ENCODE measurements around the gene METTL26. TPM values are rescaled to one million over a fixed set of nuclear protein-coding genes. Genes with fewer than 3 reads are reported as not detected.
A peak's percentile ranks its signal among the peaks of the same experiment; 100 is the strongest.

METTL26 gene
- total RNA-seq, 1 donor from 2014 or later, result 46.0 TPM

DNA sequence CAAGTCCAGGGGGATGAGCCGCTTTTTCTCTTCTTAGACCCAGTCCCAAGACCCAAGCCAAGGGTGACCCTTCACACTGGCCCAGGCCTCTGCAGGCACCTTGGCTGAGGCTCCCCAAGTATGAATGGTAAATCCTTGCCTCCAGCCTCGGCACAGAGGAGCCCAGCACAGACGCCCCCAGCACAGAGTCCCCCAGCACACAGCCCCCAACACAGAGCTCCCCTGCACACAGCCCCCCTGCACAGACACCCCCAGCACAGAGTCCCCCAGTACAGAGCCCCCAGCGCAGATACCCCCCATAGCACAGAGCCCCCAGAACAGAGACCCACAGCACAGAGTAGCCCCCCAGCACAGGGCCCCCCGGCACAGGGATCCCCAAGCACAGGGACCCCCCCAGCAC, 4.5 kb upstream of the METTL26 start:
- no peak overlapping the region for H3K27ac ChIP-seq
- no peak overlapping the region for H3K4me2 ChIP-seq

DNA sequence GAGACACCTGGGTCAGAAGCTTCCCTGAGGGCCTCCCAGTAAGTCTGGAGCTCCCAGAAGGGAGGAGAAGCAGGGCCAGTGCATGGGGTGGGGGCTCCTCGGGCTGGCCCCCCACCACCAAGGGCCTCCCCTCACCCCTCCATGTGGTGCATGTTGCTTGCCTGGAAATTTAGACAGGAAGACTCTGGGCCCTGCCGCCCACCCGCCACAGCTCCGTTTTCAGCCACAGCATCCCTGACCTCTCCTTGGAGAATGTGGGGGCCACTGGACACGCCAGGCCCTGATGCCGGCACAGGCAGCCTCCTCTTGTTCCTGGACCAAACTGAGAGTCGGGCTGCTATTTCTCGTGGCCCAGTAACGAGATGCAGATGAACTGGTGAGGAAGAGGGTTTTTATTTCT, 2.7 kb upstream of the METTL26 start:
- DNase-seq (ENCODE audit: low spot score), result no peak
- peaks cover 35% of the 10 kb centered on the region for H3F3A ChIP-seq (ENCODE audit: low read depth)
- no peak overlapping the region for H3K4me3 ChIP-seq
- H3K27me3 ChIP-seq, result peaks cover 29% of the 10 kb centered on the region
- no peaks in the 10 kb centered on the region for H3K9me3 ChIP-seq (ENCODE audit: low read depth)
- peaks cover 17% of the 10 kb centered on the region for H3K4me1 ChIP-seq
- Mint-ChIP-seq H3K36me3 (peaks cover 3% of the 10 kb centered on the region), H3K27me3 (ENCODE audit: insufficient read depth, low read depth) (peaks cover 13% of the 10 kb centered on the region), H3K27ac (peak overlapping the region; percentile 87), H3K9me3 (peaks cover 3% of the 10 kb centered on the region), H3K4me3 (peak overlapping the region; percentile 70), H3K4me1 (peaks cover 27% of the 10 kb centered on the region)
- H4K20me1 ChIP-seq (ENCODE audit: low read depth), result peaks cover 25% of the 10 kb centered on the region
- TF ChIP-seq EZH2phosphoT487 (IDR thresholded peaks at IDR 0.05) (no peak), EZH2 (IDR thresholded peaks at IDR 0.05) (no peak)
- TF ChIP-seq, protein P1, sequence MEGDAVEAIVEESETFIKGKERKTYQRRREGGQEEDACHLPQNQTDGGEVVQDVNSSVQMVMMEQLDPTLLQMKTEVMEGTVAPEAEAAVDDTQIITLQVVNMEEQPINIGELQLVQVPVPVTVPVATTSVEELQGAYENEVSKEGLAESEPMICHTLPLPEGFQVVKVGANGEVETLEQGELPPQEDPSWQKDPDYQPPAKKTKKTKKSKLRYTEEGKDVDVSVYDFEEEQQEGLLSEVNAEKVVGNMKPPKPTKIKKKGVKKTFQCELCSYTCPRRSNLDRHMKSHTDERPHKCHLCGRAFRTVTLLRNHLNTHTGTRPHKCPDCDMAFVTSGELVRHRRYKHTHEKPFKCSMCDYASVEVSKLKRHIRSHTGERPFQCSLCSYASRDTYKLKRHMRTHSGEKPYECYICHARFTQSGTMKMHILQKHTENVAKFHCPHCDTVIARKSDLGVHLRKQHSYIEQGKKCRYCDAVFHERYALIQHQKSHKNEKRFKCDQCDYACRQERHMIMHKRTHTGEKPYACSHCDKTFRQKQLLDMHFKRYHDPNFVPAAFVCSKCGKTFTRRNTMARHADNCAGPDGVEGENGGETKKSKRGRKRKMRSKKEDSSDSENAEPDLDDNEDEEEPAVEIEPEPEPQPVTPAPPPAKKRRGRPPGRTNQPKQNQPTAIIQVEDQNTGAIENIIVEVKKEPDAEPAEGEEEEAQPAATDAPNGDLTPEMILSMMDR (IDR thresholded peaks at IDR 0.05), result no peak
- H3K36me3 ChIP-seq, result no peaks in the 10 kb centered on the region
- no peak overlapping the region for H3K4me2 ChIP-seq
- H2AFZ ChIP-seq (replicated peaks), result no peak overlapping the region
- peaks cover 12% of the 10 kb centered on the region for H3K79me2 ChIP-seq (ENCODE audit: low read depth)
- H3K27ac ChIP-seq, result no peak overlapping the region
- H3K9ac ChIP-seq, result no peak overlapping the region

More for the DNA sequence above, 4.5 kb upstream of the METTL26 start:
- Histone ChIP-seq H3K4me3 (no peak overlapping the region), H4K20me1 (ENCODE audit: low read depth) (peaks cover 9% of the 10 kb centered on the region), H3K9me3 (ENCODE audit: low read depth) (no peaks in the 10 kb centered on the region), H2AFZ (replicated peaks) (no peak overlapping the region), H3F3A (ENCODE audit: low read depth) (peaks cover 35% of the 10 kb centered on the region), H3K9ac (no peak overlapping the region), H3K4me1 (peaks cover 17% of the 10 kb centered on the region), H3K79me2 (ENCODE audit: low read depth) (peaks cover 3% of the 10 kb centered on the region), H3K36me3 (no peaks in the 10 kb centered on the region), H3K27me3 (peaks cover 34% of the 10 kb centered on the region)
- peaks cover 3% of the 10 kb centered on the region for H3K36me3 Mint-ChIP-seq
- H3K9me3 Mint-ChIP-seq, result peaks cover 3% of the 10 kb centered on the region
- H3K4me3 Mint-ChIP-seq, result peak overlapping the region; percentile 79
- H3K27ac Mint-ChIP-seq, result no peak overlapping the region
- H3K4me1 Mint-ChIP-seq, result peaks cover 30% of the 10 kb centered on the region
- peaks cover 13% of the 10 kb centered on the region for H3K27me3 Mint-ChIP-seq (ENCODE audit: insufficient read depth, low read depth)
- no peak for DNase-seq (ENCODE audit: low spot score)
- TF ChIP-seq, protein P1 (IDR thresholded peaks at IDR 0.05), result no peak
- TF ChIP-seq EZH2 (IDR thresholded peaks at IDR 0.05) (no peak), EZH2phosphoT487 (IDR thresholded peaks at IDR 0.05) (no peak)

DNA sequence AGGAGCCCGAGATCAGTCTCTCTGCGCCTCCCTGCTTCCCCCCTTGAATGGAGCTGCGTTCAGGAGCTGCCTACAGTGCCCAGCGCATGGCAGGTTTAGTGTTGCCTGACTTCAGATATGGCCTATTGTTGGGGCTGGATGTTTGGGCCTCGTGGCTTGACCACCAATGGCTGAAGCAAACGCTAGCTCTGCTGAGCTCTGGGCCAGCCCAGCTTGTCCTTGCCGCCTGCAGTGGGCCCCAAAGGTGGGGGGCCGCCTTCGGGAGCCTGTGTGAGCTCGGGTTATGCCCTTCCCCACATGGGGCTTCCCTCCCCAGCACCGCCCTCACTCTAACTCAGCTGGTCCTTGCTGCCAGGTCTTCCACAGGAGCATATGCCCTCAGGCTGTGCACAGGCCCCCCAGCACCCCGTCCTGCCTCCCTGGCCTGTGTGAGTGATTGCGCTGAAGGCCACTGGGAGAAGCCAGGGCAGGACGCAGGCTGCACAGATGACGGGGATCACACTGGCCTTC, 2.0 kb upstream of the METTL26 start:
- Mint-ChIP-seq H3K4me3 (peak overlapping the region; percentile 73), H3K9me3 (peaks cover 3% of the 10 kb centered on the region), H3K36me3 (peaks cover 3% of the 10 kb centered on the region), H3K4me1 (peaks cover 27% of the 10 kb centered on the region), H3K27me3 (ENCODE audit: insufficient read depth, low read depth) (peaks cover 13% of the 10 kb centered on the region), H3K27ac (no peak overlapping the region)
- H3K4me1 ChIP-seq, result peaks cover 17% of the 10 kb centered on the region
- no peaks in the 10 kb centered on the region for H3K36me3 ChIP-seq
- H3K9ac ChIP-seq, result no peak overlapping the region
- peaks cover 23% of the 10 kb centered on the region for H4K20me1 ChIP-seq (ENCODE audit: low read depth)
- H3K4me2 ChIP-seq, result peak overlapping the region; percentile 76
- peaks cover 21% of the 10 kb centered on the region for H3K27me3 ChIP-seq
- no peak for DNase-seq (ENCODE audit: low spot score)
- H2AFZ ChIP-seq (replicated peaks), result no peak overlapping the region
- H3F3A ChIP-seq (ENCODE audit: low read depth), result peaks cover 35% of the 10 kb centered on the region
- no peaks in the 10 kb centered on the region for H3K9me3 ChIP-seq (ENCODE audit: low read depth)
- TF ChIP-seq, protein P1 (IDR thresholded peaks at IDR 0.05), result no peak
- TF ChIP-seq EZH2phosphoT487 (IDR thresholded peaks at IDR 0.05) (no peak), EZH2 (IDR thresholded peaks at IDR 0.05) (no peak)
- H3K4me3 ChIP-seq, result no peak overlapping the region
- no peak overlapping the region for H3K27ac ChIP-seq
- peaks cover 12% of the 10 kb centered on the region for H3K79me2 ChIP-seq (ENCODE audit: low read depth)
